Astrocyte (in vitro differentiated cells and primary cell): Measurements from ENCODE around the gene CACNB2. TPM values are rescaled to one million over a fixed set of nuclear protein-coding genes. Genes with fewer than 3 reads are reported as not detected.

Experiments used
- DNase-seq: peaks from one replicate; pipeline ENCODE4 v3.0.0-alpha.2; 2010; ENCODE audit warnings: low read depth
- FAIRE-seq: peaks from 2 replicates; lab custom pipeline; 2011; peaks lifted over from hg19 to GRCh38; lab: Jason Lieb, UNC
- H2AFZ ChIP-seq: 2 replicates; pipeline ENCODE4 v1.6.0; 2012; ENCODE audit warnings: low read depth, low read length, inconsistent platforms
- H3K27ac ChIP-seq: 2 replicates; pipeline ENCODE4 v1.5.1; 2011; ENCODE audit warnings: low read depth, low read length, inconsistent platforms
- H3K27me3 ChIP-seq: 2 replicates; pipeline ENCODE4 v1.6.0; 2011; ENCODE audit warnings: low read length, inconsistent platforms; ENCODE audit not compliant: insufficient read depth
- H3K36me3 ChIP-seq: 2 replicates; pipeline ENCODE4 v1.5.1; 2011; ENCODE audit warnings: low read length, inconsistent platforms; ENCODE audit not compliant: insufficient read depth
- H3K4me1 ChIP-seq: 2 replicates; pipeline ENCODE4 v1.5.1; 2011; ENCODE audit warnings: low read length, inconsistent platforms; ENCODE audit not compliant: insufficient read depth
- H3K4me2 ChIP-seq: 2 replicates; pipeline ENCODE4 v1.6.0; 2012; ENCODE audit warnings: low read length, inconsistent platforms
- H3K4me3 ChIP-seq: 2 replicates; pipeline ENCODE4 v1.5.1; 2011; ENCODE audit warnings: low read depth, mild to moderate bottlenecking, low read length, inconsistent platforms; ENCODE audit not compliant: insufficient read depth
- H3K79me2 ChIP-seq: 2 replicates; pipeline ENCODE4 v1.6.0; 2012; ENCODE audit warnings: mild to moderate bottlenecking, low read length, inconsistent platforms; ENCODE audit not compliant: insufficient read depth
- H3K9ac ChIP-seq: 2 replicates; pipeline ENCODE4 v1.6.0; 2012; ENCODE audit warnings: mild to moderate bottlenecking, low read length, inconsistent platforms
- H3K9me3 ChIP-seq: 2 replicates; pipeline ENCODE4 v1.5.1; 2012; ENCODE audit warnings: low read depth, mild to moderate bottlenecking, low read length, inconsistent platforms; ENCODE audit not compliant: insufficient read depth
- H4K20me1 ChIP-seq: 2 replicates; pipeline ENCODE4 v1.6.0; 2012; ENCODE audit warnings: low read length, inconsistent platforms; ENCODE audit not compliant: insufficient read depth
- H3K27ac Mint-ChIP-seq: one replicate; pipeline ENCODE4 v1.8.0; 2021; ENCODE audit warnings: mild to moderate bottlenecking, mixed read lengths; ENCODE audit not compliant: unreplicated experiment
- H3K27me3 Mint-ChIP-seq: one replicate; pipeline ENCODE4 v1.8.0; 2021; ENCODE audit warnings: low read depth, mixed read lengths; ENCODE audit not compliant: unreplicated experiment
- H3K36me3 Mint-ChIP-seq: one replicate; pipeline ENCODE4 v1.8.0; 2021; ENCODE audit warnings: low read depth, mixed read lengths; ENCODE audit not compliant: unreplicated experiment
- H3K4me1 Mint-ChIP-seq: one replicate; pipeline ENCODE4 v1.8.0; 2021; ENCODE audit warnings: low read depth, mixed read lengths; ENCODE audit not compliant: unreplicated experiment
- H3K4me3 Mint-ChIP-seq: one replicate; pipeline ENCODE4 v1.8.0; 2021; ENCODE audit warnings: mild to moderate bottlenecking, moderate library complexity, mixed read lengths; ENCODE audit not compliant: unreplicated experiment
- H3K9me3 Mint-ChIP-seq: one replicate; pipeline ENCODE4 v1.8.0; 2021; ENCODE audit warnings: mild to moderate bottlenecking, mixed read lengths; ENCODE audit not compliant: unreplicated experiment
- EZH2 ChIP-seq: IDR thresholded peaks from 2 replicates; pipeline ENCODE4 v1.6.1; 2012; ENCODE audit warnings: mild to moderate bottlenecking, low read length, inconsistent platforms; ENCODE audit not compliant: insufficient read depth
- total RNA-seq: library from RNA; stranded (reverse); gene quantifications from 2 replicates; pipeline ENCODE4 v1.2.1, GENCODE V29; 2021
- TF ChIP-seq, protein P1 (sequence below): IDR thresholded peaks from 2 replicates; pipeline ENCODE4 v1.5.1; 2011; ENCODE audit warnings: low read depth, mild to moderate bottlenecking, inconsistent platforms, low read length, moderate library complexity; ENCODE audit not compliant: insufficient read depth

The CACNB2 gene
- total RNA-seq, 1 donor from 2014 or later, result 0.66 TPM

DNA sequence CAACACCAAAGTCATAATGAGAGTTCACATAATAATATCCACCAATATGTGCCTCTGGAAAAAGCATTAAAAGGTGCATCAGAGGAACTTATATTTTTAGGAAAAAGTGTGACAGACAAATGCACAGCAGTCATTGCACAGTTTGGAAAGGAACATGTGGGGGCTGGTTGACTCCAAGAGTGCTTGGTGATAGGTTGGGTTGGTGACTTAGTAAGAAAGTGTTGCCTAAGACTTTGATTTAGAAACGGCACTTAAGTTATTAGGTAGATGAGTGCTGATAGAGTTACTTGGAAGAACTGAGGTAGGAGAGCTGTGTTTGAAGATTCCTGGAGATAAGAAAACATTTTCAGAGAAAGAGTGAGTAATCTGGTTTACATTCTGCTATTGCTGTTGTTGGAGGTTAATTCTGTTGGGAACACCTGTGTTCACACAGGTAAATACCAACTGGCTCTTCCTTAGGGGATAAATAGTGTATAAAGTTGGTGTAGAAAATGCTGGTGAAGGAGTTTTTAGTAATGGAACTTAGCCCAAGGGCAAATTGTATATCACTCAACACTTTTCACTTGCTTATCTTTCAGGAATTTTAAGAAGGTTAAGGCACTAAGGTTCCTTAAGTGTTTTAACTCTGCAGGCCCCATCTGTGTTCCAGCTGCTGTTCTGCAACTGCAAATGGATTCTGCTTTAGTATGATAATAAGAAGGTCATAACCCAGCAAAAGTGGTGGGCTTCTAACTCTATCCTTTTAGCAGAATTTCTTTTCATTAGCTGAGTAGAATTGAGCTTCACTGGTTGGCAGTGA is 315.1 kb downstream of the CACNB2 start:
- H3K36me3 Mint-ChIP-seq, result no peaks in the 10 kb centered on the region
- H3K36me3 ChIP-seq, result no peaks in the 10 kb centered on the region
- no peak overlapping the region for H3K9ac ChIP-seq
- H3K4me2 ChIP-seq, result no peak overlapping the region
- H3K79me2 ChIP-seq, result no peaks in the 10 kb centered on the region
- DNase-seq, result no peak
- H3K27me3 ChIP-seq, result no peaks in the 10 kb centered on the region
- no peak overlapping the region for H3K27ac Mint-ChIP-seq
- H3K9me3 ChIP-seq, result no peaks in the 10 kb centered on the region
- no peak overlapping the region for H3K27ac ChIP-seq
- H3K4me1 Mint-ChIP-seq, result no peaks in the 10 kb centered on the region
- FAIRE-seq, result no peak
- no peaks in the 10 kb centered on the region for H3K4me1 ChIP-seq
- TF ChIP-seq, protein P1, sequence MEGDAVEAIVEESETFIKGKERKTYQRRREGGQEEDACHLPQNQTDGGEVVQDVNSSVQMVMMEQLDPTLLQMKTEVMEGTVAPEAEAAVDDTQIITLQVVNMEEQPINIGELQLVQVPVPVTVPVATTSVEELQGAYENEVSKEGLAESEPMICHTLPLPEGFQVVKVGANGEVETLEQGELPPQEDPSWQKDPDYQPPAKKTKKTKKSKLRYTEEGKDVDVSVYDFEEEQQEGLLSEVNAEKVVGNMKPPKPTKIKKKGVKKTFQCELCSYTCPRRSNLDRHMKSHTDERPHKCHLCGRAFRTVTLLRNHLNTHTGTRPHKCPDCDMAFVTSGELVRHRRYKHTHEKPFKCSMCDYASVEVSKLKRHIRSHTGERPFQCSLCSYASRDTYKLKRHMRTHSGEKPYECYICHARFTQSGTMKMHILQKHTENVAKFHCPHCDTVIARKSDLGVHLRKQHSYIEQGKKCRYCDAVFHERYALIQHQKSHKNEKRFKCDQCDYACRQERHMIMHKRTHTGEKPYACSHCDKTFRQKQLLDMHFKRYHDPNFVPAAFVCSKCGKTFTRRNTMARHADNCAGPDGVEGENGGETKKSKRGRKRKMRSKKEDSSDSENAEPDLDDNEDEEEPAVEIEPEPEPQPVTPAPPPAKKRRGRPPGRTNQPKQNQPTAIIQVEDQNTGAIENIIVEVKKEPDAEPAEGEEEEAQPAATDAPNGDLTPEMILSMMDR, result no peak
- TF ChIP-seq EZH2, result no peak
- H3K4me3 Mint-ChIP-seq, result no peak overlapping the region
- no peak overlapping the region for H2AFZ ChIP-seq
- no peaks in the 10 kb centered on the region for H3K9me3 Mint-ChIP-seq
- no peaks in the 10 kb centered on the region for H3K27me3 Mint-ChIP-seq
- H3K4me3 ChIP-seq, result no peak overlapping the region
- H4K20me1 ChIP-seq, result no peaks in the 10 kb centered on the region

DNA sequence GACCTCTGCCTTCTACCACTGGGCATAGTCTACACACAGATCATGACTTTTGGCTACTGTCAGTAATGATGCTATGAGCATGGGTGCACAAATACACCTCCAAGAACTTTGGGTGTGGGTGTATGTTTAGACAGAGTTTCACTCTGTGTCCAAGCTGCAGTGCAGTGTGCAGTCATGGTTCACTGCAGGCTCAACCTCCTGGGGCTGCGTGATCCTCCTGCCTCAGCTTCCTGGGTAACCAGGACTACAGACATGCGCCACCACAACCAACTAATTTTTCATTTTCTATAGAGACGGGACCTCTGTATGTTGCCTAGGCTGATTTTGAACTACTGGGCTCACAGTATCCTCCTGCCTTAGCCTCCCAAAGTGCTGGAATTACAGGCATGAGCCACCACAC is 316.8 kb downstream of the CACNB2 start:
- Histone ChIP-seq H2AFZ (no peak overlapping the region), H3K4me2 (no peak overlapping the region), H3K27me3 (no peaks in the 10 kb centered on the region), H3K4me1 (no peaks in the 10 kb centered on the region), H4K20me1 (no peaks in the 10 kb centered on the region), H3K79me2 (no peaks in the 10 kb centered on the region), H3K27ac (no peak overlapping the region), H3K36me3 (no peaks in the 10 kb centered on the region), H3K9me3 (no peaks in the 10 kb centered on the region), H3K4me3 (no peak overlapping the region), H3K9ac (no peak overlapping the region)
- Mint-ChIP-seq H3K27ac (no peak overlapping the region), H3K36me3 (no peaks in the 10 kb centered on the region), H3K4me1 (no peaks in the 10 kb centered on the region), H3K27me3 (no peaks in the 10 kb centered on the region), H3K9me3 (no peaks in the 10 kb centered on the region), H3K4me3 (no peak overlapping the region)
- TF ChIP-seq, protein P1, result no peak
- no peak for TF ChIP-seq EZH2
- DNase-seq (no peak), FAIRE-seq (no peak)

DNA sequence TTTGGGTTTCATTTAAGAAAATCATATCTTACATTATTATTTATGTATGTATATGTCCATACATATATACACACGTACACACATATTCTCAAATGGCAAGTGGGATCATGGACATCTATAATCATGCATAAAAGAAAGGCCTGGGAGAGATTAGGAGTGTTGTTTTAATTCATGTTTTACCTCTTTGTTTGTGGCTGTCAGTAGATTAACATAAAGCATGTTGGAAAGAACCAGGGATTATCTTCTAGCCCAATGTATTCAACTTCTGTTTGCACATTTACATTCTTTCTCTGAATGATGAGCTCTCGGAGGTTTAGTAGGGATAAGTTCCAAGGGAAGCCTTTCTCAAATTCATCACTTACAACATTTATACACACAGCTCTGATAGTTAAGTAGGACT is 319.8 kb downstream of the CACNB2 start:
- H3K9ac ChIP-seq, result no peak overlapping the region
- no peaks in the 10 kb centered on the region for H3K79me2 ChIP-seq
- no peaks in the 10 kb centered on the region for H3K9me3 ChIP-seq
- no peak overlapping the region for H2AFZ ChIP-seq
- H3K4me3 ChIP-seq, result no peak overlapping the region
- FAIRE-seq, result no peak
- Mint-ChIP-seq H3K4me1 (no peaks in the 10 kb centered on the region), H3K27me3 (no peaks in the 10 kb centered on the region), H3K27ac (no peak overlapping the region), H3K36me3 (no peaks in the 10 kb centered on the region), H3K9me3 (no peaks in the 10 kb centered on the region), H3K4me3 (no peak overlapping the region)
- no peak overlapping the region for H3K4me2 ChIP-seq
- H3K27me3 ChIP-seq, result no peaks in the 10 kb centered on the region
- no peak for DNase-seq
- H3K27ac ChIP-seq, result no peak overlapping the region
- no peaks in the 10 kb centered on the region for H3K4me1 ChIP-seq
- no peaks in the 10 kb centered on the region for H4K20me1 ChIP-seq
- TF ChIP-seq, protein P1, result no peak
- no peak for TF ChIP-seq EZH2
- no peaks in the 10 kb centered on the region for H3K36me3 ChIP-seq
